Activated naive CD4-positive, alpha-beta T cell treated with anti-CD3 and anti-CD28 coated beads, Interleukin-2, amount 50 U/mL, for 72 hours (primary cell): ENCODE results near the gene HSPG2. TPM values are rescaled to one million over a fixed set of nuclear protein-coding genes. Genes with fewer than 3 reads are reported as not detected.

Experiments
- ATAC-seq, 2 donors: fragments of 150-1000 bp; cut with Tn5 transposase; 2 replicates each; pipeline ENCODE4 v1.10.0; 2021; ENCODE audit warnings: mild to moderate bottlenecking in 2 of 2, moderate library complexity in 2 of 2
- DNase-seq, 2 donors: peaks; one replicate each; pipeline ENCODE4 v3.0.0; 2021 to 2022; ENCODE audit warnings: low spot score in 2 of 2
- H3K27ac Mint-ChIP-seq, 2 donors: one replicate each; pipeline ENCODE4 v1.8.0; 2022; ENCODE audit warnings: mild to moderate bottlenecking in 2 of 2, mixed read lengths in 2 of 2
- H3K36me3 Mint-ChIP-seq, 2 donors: one replicate each; pipeline ENCODE4 v1.8.0; 2022; ENCODE audit warnings: mixed read lengths in 2 of 2
- H3K9me3 Mint-ChIP-seq, 2 donors: one replicate each; pipeline ENCODE4 v1.8.0; 2022; ENCODE audit warnings: mixed read lengths in 2 of 2
- total RNA-seq, 2 donors: library from RNA; stranded (reverse); gene quantifications; one replicate each; pipeline ENCODE4 v1.2.3, GENCODE V29; 2022

Gene HSPG2
- total RNA-seq, 2 donors from 2014 or later, result 9.2 to 37.3 TPM

GRCh38 chr1:21870611-21871010 is 66.5 kb downstream of the HSPG2 start:
- DNase-seq, result no peak
- H3K9me3 Mint-ChIP-seq, result no peaks in the 10 kb centered on the region
- ATAC-seq, result no peak
- no peaks in the 10 kb centered on the region for H3K36me3 Mint-ChIP-seq
- peak overlapping the region in 1 of 2 donors; percentile 33 for H3K27ac Mint-ChIP-seq

GRCh38 chr1:21869620-21870121 is 67.4 kb downstream of the HSPG2 start:
- Mint-ChIP-seq H3K9me3 (no peaks in the 10 kb centered on the region), H3K36me3 (no peaks in the 10 kb centered on the region), H3K27ac (no peak overlapping the region)
- DNase-seq, result no peak
- ATAC-seq, result no peak

- Mint-ChIP-seq H3K36me3 (no peaks in the 10 kb centered on the region), H3K9me3 (no peaks in the 10 kb centered on the region), H3K27ac (no peak overlapping the region)
- ATAC-seq (no peak), DNase-seq (no peak)
Observed at GRCh38 chr1:21868941-21869454, 68.1 kb downstream of the HSPG2 start.

GRCh38 chr1:21868482-21868881 is 68.6 kb downstream of the HSPG2 start:
- H3K9me3 Mint-ChIP-seq, result no peaks in the 10 kb centered on the region
- ATAC-seq (no peak), DNase-seq (no peak)
- H3K36me3 Mint-ChIP-seq, result no peaks in the 10 kb centered on the region
- H3K27ac Mint-ChIP-seq, result no peak overlapping the region

- H3K36me3 Mint-ChIP-seq, result no peaks in the 10 kb centered on the region
- ATAC-seq (no peak), DNase-seq (no peak)
- H3K27ac Mint-ChIP-seq, result peak overlapping the region; percentile 10 to 44
- no peaks in the 10 kb centered on the region for H3K9me3 Mint-ChIP-seq
Observed at GRCh38 chr1:21867451-21867996, 69.6 kb downstream of the HSPG2 start.

GRCh38 chr1:21866707-21867043 is 70.4 kb downstream of the HSPG2 start:
- no peak for DNase-seq
- no peak overlapping the region for H3K27ac Mint-ChIP-seq
- peaks cover 0 to 7% of the 10 kb centered on the region in 2 donors for H3K36me3 Mint-ChIP-seq
- no peak for ATAC-seq
- H3K9me3 Mint-ChIP-seq, result no peaks in the 10 kb centered on the region

- H3K27ac Mint-ChIP-seq, result no peak overlapping the region
- H3K9me3 Mint-ChIP-seq, result no peaks in the 10 kb centered on the region
- DNase-seq (no peak), ATAC-seq (no peak)
- H3K36me3 Mint-ChIP-seq, result peaks cover 0 to 7% of the 10 kb centered on the region in 2 donors
Observed at GRCh38 chr1:21865943-21866706, 71.0 kb downstream of the HSPG2 start.

GRCh38 chr1:21865609-21865942 is 71.5 kb downstream of the HSPG2 start:
- DNase-seq (no peak), ATAC-seq (no peak)
- peaks cover 0 to 7% of the 10 kb centered on the region in 2 donors for H3K36me3 Mint-ChIP-seq
- no peak overlapping the region for H3K27ac Mint-ChIP-seq
- no peaks in the 10 kb centered on the region for H3K9me3 Mint-ChIP-seq

- peaks cover 0 to 7% of the 10 kb centered on the region in 2 donors for H3K36me3 Mint-ChIP-seq
- no peaks in the 10 kb centered on the region for H3K9me3 Mint-ChIP-seq
- DNase-seq, result no peak
- ATAC-seq, result no peak
- no peak overlapping the region for H3K27ac Mint-ChIP-seq
Observed at GRCh38 chr1:21864730-21865129, 72.4 kb downstream of the HSPG2 start.

- no peak for ATAC-seq
- no peak for DNase-seq
- Mint-ChIP-seq H3K27ac (no peak overlapping the region), H3K9me3 (no peaks in the 10 kb centered on the region), H3K36me3 (peaks cover 0 to 7% of the 10 kb centered on the region in 2 donors)
Observed at GRCh38 chr1:21863981-21864380, 73.1 kb downstream of the HSPG2 start.

- peaks cover 0 to 7% of the 10 kb centered on the region in 2 donors for H3K36me3 Mint-ChIP-seq
- H3K27ac Mint-ChIP-seq, result no peak overlapping the region
- ATAC-seq (no peak), DNase-seq (no peak)
- H3K9me3 Mint-ChIP-seq, result no peaks in the 10 kb centered on the region
Observed at GRCh38 chr1:21861602-21862429, 75.3 kb downstream of the HSPG2 start.

- ATAC-seq (no peak), DNase-seq (no peak)
- H3K9me3 Mint-ChIP-seq, result no peaks in the 10 kb centered on the region
- H3K36me3 Mint-ChIP-seq, result peaks cover 0 to 7% of the 10 kb centered on the region in 2 donors
- no peak overlapping the region for H3K27ac Mint-ChIP-seq
Observed at GRCh38 chr1:21860971-21861370, 76.1 kb downstream of the HSPG2 start.

GRCh38 chr1:21859669-21860179 is 77.4 kb downstream of the HSPG2 start:
- DNase-seq (no peak), ATAC-seq (no peak)
- Mint-ChIP-seq H3K9me3 (no peaks in the 10 kb centered on the region), H3K36me3 (peaks cover 0 to 7% of the 10 kb centered on the region in 2 donors), H3K27ac (no peak overlapping the region)

GRCh38 chr1:21857840-21858670 is 79.1 kb downstream of the HSPG2 start:
- DNase-seq, result no peak
- Mint-ChIP-seq H3K27ac (peak overlapping the region; percentile 3 to 58), H3K36me3 (peaks cover 0 to 7% of the 10 kb centered on the region in 2 donors), H3K9me3 (no peaks in the 10 kb centered on the region)
- no peak for ATAC-seq

- no peaks in the 10 kb centered on the region for H3K9me3 Mint-ChIP-seq
- H3K27ac Mint-ChIP-seq, result peak overlapping the region in 1 of 2 donors; percentile 3
- DNase-seq, result no peak
- H3K36me3 Mint-ChIP-seq, result peaks cover 0 to 6% of the 10 kb centered on the region in 2 donors
- peak in 1 of 2 donors; percentile 20 for ATAC-seq
Observed at GRCh38 chr1:21857142-21857839, 79.8 kb downstream of the HSPG2 start.
